ENCODE measurements around the gene ISG15. TPM values are rescaled to one million over a fixed set of nuclear protein-coding genes. Genes with fewer than 3 reads are reported as not detected.

ISG15 gene
- total and polyA plus RNA-seq, 2 experiments from 2014 or later, result 62.3 to 89.6 TPM

GRCh38 chr1:996851-997712, 16.2 kb upstream of the ISG15 start:
- TF ChIP-seq EZH2 (IDR thresholded peaks at IDR 0.05; ENCODE audit: borderline replicate concordance), result no peak
- no peak for TF ChIP-seq EZH2phosphoT487 (IDR thresholded peaks at IDR 0.05; ENCODE audit: low read depth, severe bottlenecking, unreplicated experiment)
- TF ChIP-seq, protein P1, sequence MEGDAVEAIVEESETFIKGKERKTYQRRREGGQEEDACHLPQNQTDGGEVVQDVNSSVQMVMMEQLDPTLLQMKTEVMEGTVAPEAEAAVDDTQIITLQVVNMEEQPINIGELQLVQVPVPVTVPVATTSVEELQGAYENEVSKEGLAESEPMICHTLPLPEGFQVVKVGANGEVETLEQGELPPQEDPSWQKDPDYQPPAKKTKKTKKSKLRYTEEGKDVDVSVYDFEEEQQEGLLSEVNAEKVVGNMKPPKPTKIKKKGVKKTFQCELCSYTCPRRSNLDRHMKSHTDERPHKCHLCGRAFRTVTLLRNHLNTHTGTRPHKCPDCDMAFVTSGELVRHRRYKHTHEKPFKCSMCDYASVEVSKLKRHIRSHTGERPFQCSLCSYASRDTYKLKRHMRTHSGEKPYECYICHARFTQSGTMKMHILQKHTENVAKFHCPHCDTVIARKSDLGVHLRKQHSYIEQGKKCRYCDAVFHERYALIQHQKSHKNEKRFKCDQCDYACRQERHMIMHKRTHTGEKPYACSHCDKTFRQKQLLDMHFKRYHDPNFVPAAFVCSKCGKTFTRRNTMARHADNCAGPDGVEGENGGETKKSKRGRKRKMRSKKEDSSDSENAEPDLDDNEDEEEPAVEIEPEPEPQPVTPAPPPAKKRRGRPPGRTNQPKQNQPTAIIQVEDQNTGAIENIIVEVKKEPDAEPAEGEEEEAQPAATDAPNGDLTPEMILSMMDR (IDR thresholded peaks at IDR 0.05; ENCODE audit: poor library complexity), result no peak
- DNase-seq (ENCODE audit: low spot score), result peak; percentile 18
- H3K9me3 ChIP-seq (ENCODE audit: low read depth), result no peaks in the 10 kb centered on the region
- peaks cover 8% of the 10 kb centered on the region for H3K79me2 ChIP-seq
- H3K27ac ChIP-seq, result no peak overlapping the region
- H3K4me1 ChIP-seq (ENCODE audit: insufficient read depth), result peaks cover 9% of the 10 kb centered on the region
- no peaks in the 10 kb centered on the region for H3K36me3 ChIP-seq (replicated peaks; ENCODE audit: insufficient read depth, low read depth)
- no peaks in the 10 kb centered on the region for H3K9me2 ChIP-seq (replicated peaks; ENCODE audit: insufficient read depth)
- no peak overlapping the region for H2AFZ ChIP-seq
- H3K4me2 ChIP-seq, result no peak overlapping the region
- H3K4me3 ChIP-seq, result no peak overlapping the region
- WGBS (ENCODE audit: low lambda C conversion rate, missing lambda C conversion rate), result 69% methylated on average over 15 of the region's 24 CpGs
- no peaks in the 10 kb centered on the region for H4K20me1 ChIP-seq (ENCODE audit: insufficient read depth, poor library complexity, severe bottlenecking)
- H3K27me3 ChIP-seq, result peaks cover 16% of the 10 kb centered on the region

GRCh38 chr1:997713-997992, 15.6 kb upstream of the ISG15 start:
- no peak overlapping the region for H2AFZ ChIP-seq
- H3K4me1 ChIP-seq (ENCODE audit: insufficient read depth), result peaks cover 9% of the 10 kb centered on the region
- no peak overlapping the region for H3K27ac ChIP-seq
- peak; percentile 19 for DNase-seq (ENCODE audit: low spot score)
- peak overlapping the region; percentile 95 for H3K4me2 ChIP-seq
- H3K36me3 ChIP-seq (replicated peaks; ENCODE audit: insufficient read depth, low read depth), result no peaks in the 10 kb centered on the region
- H3K27me3 ChIP-seq, result peaks cover 16% of the 10 kb centered on the region
- 83% methylated on average over 3 of the region's 3 CpGs for WGBS (ENCODE audit: low lambda C conversion rate, missing lambda C conversion rate)
- TF ChIP-seq, protein P1 (IDR thresholded peaks at IDR 0.05; ENCODE audit: poor library complexity), result no peak
- TF ChIP-seq EZH2phosphoT487 (IDR thresholded peaks at IDR 0.05; ENCODE audit: low read depth, severe bottlenecking, unreplicated experiment) (no peak), EZH2 (IDR thresholded peaks at IDR 0.05; ENCODE audit: borderline replicate concordance) (no peak)
- no peak overlapping the region for H3K4me3 ChIP-seq
- no peaks in the 10 kb centered on the region for H4K20me1 ChIP-seq (ENCODE audit: insufficient read depth, poor library complexity, severe bottlenecking)
- H3K9me3 ChIP-seq (ENCODE audit: low read depth), result no peaks in the 10 kb centered on the region
- H3K79me2 ChIP-seq, result peaks cover 12% of the 10 kb centered on the region
- no peaks in the 10 kb centered on the region for H3K9me2 ChIP-seq (replicated peaks; ENCODE audit: insufficient read depth)

- peak overlapping the region; percentile 95 for H3K4me2 ChIP-seq
- no peaks in the 10 kb centered on the region for H3K36me3 ChIP-seq (replicated peaks; ENCODE audit: insufficient read depth, low read depth)
- no peak overlapping the region for H3K27ac ChIP-seq
- H4K20me1 ChIP-seq (ENCODE audit: insufficient read depth, poor library complexity, severe bottlenecking), result no peaks in the 10 kb centered on the region
- peak; percentile 64 for DNase-seq (ENCODE audit: low spot score)
- peak; percentile 84 for TF ChIP-seq EZH2 (IDR thresholded peaks at IDR 0.05; ENCODE audit: borderline replicate concordance)
- TF ChIP-seq, protein P1 (IDR thresholded peaks at IDR 0.05; ENCODE audit: poor library complexity), result no peak
- H3K79me2 ChIP-seq, result peaks cover 16% of the 10 kb centered on the region
- no peaks in the 10 kb centered on the region for H3K9me3 ChIP-seq (ENCODE audit: low read depth)
- H3K4me1 ChIP-seq (ENCODE audit: insufficient read depth), result peaks cover 9% of the 10 kb centered on the region
- H2AFZ ChIP-seq, result no peak overlapping the region
- 31% methylated on average over 36 of the region's 75 CpGs for WGBS (ENCODE audit: low lambda C conversion rate, missing lambda C conversion rate)
- H3K4me3 ChIP-seq, result peak overlapping the region; percentile 73
- H3K27me3 ChIP-seq, result peaks cover 16% of the 10 kb centered on the region
- H3K9me2 ChIP-seq (replicated peaks; ENCODE audit: insufficient read depth), result no peaks in the 10 kb centered on the region
Measured at GRCh38 chr1:997993-998744, 15.1 kb upstream of the ISG15 start.

Data from hepatocyte (in vitro differentiated cells).